HFFc6 (cell line): ENCODE data around the gene TIGD1. TPM values are rescaled to one million over a fixed set of nuclear protein-coding genes. Genes with fewer than 3 reads are reported as not detected.

Experiments used
- DNase-seq: peaks from one replicate; pipeline ENCODE4 v3.0.0-alpha.2; 2018
- H3K27ac Mint-ChIP-seq: 2 replicates; pipeline ENCODE4 v1.8.0; 2020; ENCODE audit warnings: mild to moderate bottlenecking, mixed read lengths
- H3K27me3 Mint-ChIP-seq: 2 replicates; pipeline ENCODE4 v1.8.0; 2021; ENCODE audit warnings: mild to moderate bottlenecking, moderate library complexity, mixed read lengths; ENCODE audit not compliant: insufficient read depth
- H3K36me3 Mint-ChIP-seq: 2 replicates; pipeline ENCODE4 v1.8.0; 2021; ENCODE audit warnings: low read depth, mixed read lengths
- H3K4me1 Mint-ChIP-seq: 2 replicates; pipeline ENCODE4 v1.8.0; 2020; ENCODE audit warnings: low read depth, mixed read lengths
- H3K4me3 Mint-ChIP-seq: 2 replicates; pipeline ENCODE4 v1.8.0; 2020; ENCODE audit warnings: mild to moderate bottlenecking, moderate library complexity, mixed read lengths
- H3K9me3 Mint-ChIP-seq: 2 replicates; pipeline ENCODE4 v1.8.0; 2020; ENCODE audit warnings: mild to moderate bottlenecking, mixed read lengths
- CTCF ChIP-seq: fragments of 200-600 bp; sonication (generic); IDR thresholded peaks from 2 replicates; pipeline ENCODE4 v1.5.0; 2021; ENCODE audit warnings: antibody characterized with exemption, mild to moderate bottlenecking
- total RNA-seq, 6 experiments: library from RNA; stranded (reverse); fragmentation: NEBNext Ultra II Directional; extraction: Animal tissue kit (Norgen Biotek cat#: 25700); gene quantifications; 2 replicates in 1 of 6; 3 replicates in 5 of 6; pipeline ENCODE4 v1.2.3, GENCODE V29; 2021

The TIGD1 gene
- total RNA-seq, 6 experiments from 2014 or later, result 2.9 to 3.7 (median 3.1) TPM

- no peak for TF ChIP-seq CTCF
- Mint-ChIP-seq H3K9me3 (no peaks in the 10 kb centered on the region), H3K27ac (no peak overlapping the region), H3K27me3 (peaks cover 36% of the 10 kb centered on the region), H3K36me3 (no peaks in the 10 kb centered on the region), H3K4me3 (no peak overlapping the region), H3K4me1 (no peaks in the 10 kb centered on the region)
- DNase-seq, result no peak
Measured at GRCh38 chr2:232512602-232513001, 37.8 kb downstream of the TIGD1 start.

- no peaks in the 10 kb centered on the region for H3K9me3 Mint-ChIP-seq
- no peak for TF ChIP-seq CTCF
- H3K36me3 Mint-ChIP-seq, result no peaks in the 10 kb centered on the region
- H3K4me3 Mint-ChIP-seq, result no peak overlapping the region
- H3K27ac Mint-ChIP-seq, result no peak overlapping the region
- H3K27me3 Mint-ChIP-seq, result peaks cover 32% of the 10 kb centered on the region
- no peak for DNase-seq
- H3K4me1 Mint-ChIP-seq, result no peaks in the 10 kb centered on the region
Measured at GRCh38 chr2:232511336-232511890, 38.9 kb downstream of the TIGD1 start.

- no peaks in the 10 kb centered on the region for H3K9me3 Mint-ChIP-seq
- H3K27me3 Mint-ChIP-seq, result peaks cover 48% of the 10 kb centered on the region
- no peak overlapping the region for H3K27ac Mint-ChIP-seq
- no peak for DNase-seq
- H3K4me3 Mint-ChIP-seq, result no peak overlapping the region
- no peaks in the 10 kb centered on the region for H3K36me3 Mint-ChIP-seq
- TF ChIP-seq CTCF, result no peak; the same call in 1 of the 2 replicates
- H3K4me1 Mint-ChIP-seq, result no peaks in the 10 kb centered on the region
Measured at GRCh38 chr2:232508251-232508650, 42.1 kb downstream of the TIGD1 start.

GRCh38 chr2:232506709-232507108 lies 43.6 kb downstream of the TIGD1 start:
- Mint-ChIP-seq H3K9me3 (no peaks in the 10 kb centered on the region), H3K36me3 (no peaks in the 10 kb centered on the region), H3K4me3 (no peak overlapping the region), H3K27me3 (peaks cover 42% of the 10 kb centered on the region), H3K4me1 (no peaks in the 10 kb centered on the region), H3K27ac (no peak overlapping the region)
- DNase-seq, result no peak
- TF ChIP-seq CTCF, result no peak

GRCh38 chr2:232505856-232506255 lies 44.5 kb downstream of the TIGD1 start:
- DNase-seq, result no peak
- no peaks in the 10 kb centered on the region for H3K9me3 Mint-ChIP-seq
- TF ChIP-seq CTCF, result no peak
- peaks cover 48% of the 10 kb centered on the region for H3K27me3 Mint-ChIP-seq
- no peaks in the 10 kb centered on the region for H3K36me3 Mint-ChIP-seq
- H3K4me3 Mint-ChIP-seq, result no peak overlapping the region
- H3K4me1 Mint-ChIP-seq, result no peaks in the 10 kb centered on the region
- no peak overlapping the region for H3K27ac Mint-ChIP-seq

GRCh38 chr2:232504438-232504837 lies 45.9 kb downstream of the TIGD1 start:
- Mint-ChIP-seq H3K27me3 (peaks cover 52% of the 10 kb centered on the region), H3K36me3 (no peaks in the 10 kb centered on the region), H3K4me3 (no peak overlapping the region)

More at GRCh38 chr2:232504438-232504837, 45.9 kb downstream of the TIGD1 start:
- no peak overlapping the region for H3K27ac Mint-ChIP-seq
- H3K9me3 Mint-ChIP-seq, result no peaks in the 10 kb centered on the region
- no peak for TF ChIP-seq CTCF
- DNase-seq, result no peak
- H3K4me1 Mint-ChIP-seq, result no peaks in the 10 kb centered on the region
